ENCODE results near the gene DBH. TPM values are rescaled to one million over a fixed set of nuclear protein-coding genes. Genes with fewer than 3 reads are reported as not detected.

Gene DBH
- polyA plus RNA-seq, 3 donors, result not detected

DNA sequence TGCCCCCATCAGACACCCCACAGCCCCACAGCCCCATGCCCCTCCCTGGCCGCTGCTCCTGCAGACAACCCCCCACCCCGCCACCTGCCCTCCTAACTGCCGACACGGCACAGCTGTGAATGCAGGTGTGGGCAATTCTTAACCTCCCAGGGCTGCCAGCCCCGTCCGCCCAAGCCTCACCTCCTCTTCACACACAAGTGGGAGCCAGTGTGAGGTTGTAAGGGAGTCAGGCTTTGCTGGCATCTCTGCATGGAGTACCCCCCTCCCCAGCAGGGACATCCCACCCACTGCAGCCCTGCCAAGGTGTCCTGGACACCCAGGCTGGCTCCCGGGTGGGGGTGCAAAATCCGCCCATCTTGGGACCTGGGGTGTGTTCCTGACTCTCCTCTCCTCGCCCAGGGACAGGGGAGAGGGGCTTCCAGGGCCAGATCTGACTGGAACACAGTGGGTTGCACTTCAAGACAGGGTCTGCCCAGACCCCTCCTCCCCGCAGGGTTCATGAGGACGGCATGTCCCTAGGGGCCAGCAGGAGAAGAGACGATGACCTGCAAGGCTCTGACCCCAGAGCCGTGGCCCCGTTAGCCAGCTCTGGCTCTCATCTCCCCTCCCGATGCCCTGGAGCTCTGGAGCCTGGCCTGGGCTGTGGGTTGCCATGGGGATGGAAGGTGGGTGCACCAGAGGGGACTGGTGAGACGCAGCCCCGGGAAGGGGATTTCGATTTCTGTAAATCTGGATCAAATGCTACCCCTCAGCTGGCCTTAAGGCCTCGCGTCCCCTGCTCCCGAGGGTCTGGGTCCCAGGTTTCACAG lies 67.6 kb downstream of the DBH start:
- H3K4me1 Mint-ChIP-seq, result peaks cover 5% of the 10 kb centered on the region
- H3K4me3 Mint-ChIP-seq, result no peak overlapping the region
- Histone ChIP-seq H3K9me3 (replicated peaks in 1 of 2; ENCODE audit: control insufficient read depth in 1 of 2, insufficient read depth in 1 of 2, low read length in 2 of 2) (no peaks in the 10 kb centered on the region), H2AFZ (ENCODE audit: insufficient read depth, low read depth, low read length, poor library complexity, severe bottlenecking) (no peak overlapping the region), H3K9ac (ENCODE audit: insufficient read depth, low read length, poor library complexity, severe bottlenecking) (no peak overlapping the region), H3K27me3 (ENCODE audit: control insufficient read depth in 2 of 2, insufficient read depth in 2 of 2, low read length in 2 of 2) (peaks cover 0 to 24% of the 10 kb centered on the region in 2 donors), H3K4me1 (ENCODE audit: control insufficient read depth in 1 of 2, insufficient read depth in 2 of 2, low read length in 2 of 2) (peaks cover 9 to 12% of the 10 kb centered on the region in 2 donors), H3K27ac (ENCODE audit: low read depth in 1 of 2, low read length in 2 of 2) (no peak overlapping the region), H3K4me2 (replicated peaks; ENCODE audit: extremely low read depth, low read length, poor library complexity, severe bottlenecking) (no peak overlapping the region), H4K20me1 (ENCODE audit: insufficient read depth, low read length) (no peaks in the 10 kb centered on the region), H3K36me3 (replicated peaks in 1 of 2; ENCODE audit: control insufficient read depth in 1 of 2, insufficient read depth in 2 of 2, low read length in 2 of 2) (no peaks in the 10 kb centered on the region), H3K79me2 (ENCODE audit: insufficient read depth, low read length) (no peaks in the 10 kb centered on the region), H3K4me3 (replicated peaks in 1 of 3; ENCODE audit: low read depth in 2 of 3, low read length in 3 of 3) (no peak overlapping the region)
- H3K9me3 Mint-ChIP-seq, result peaks cover 0 to 3% (median 0%) of the 10 kb centered on the region in 7 donors
- H3K36me3 Mint-ChIP-seq, result no peaks in the 10 kb centered on the region
- H3K27ac Mint-ChIP-seq, result no peak overlapping the region
- peaks cover 21 to 41% (median 26%) of the 10 kb centered on the region in 3 donors for H3K27me3 Mint-ChIP-seq (ENCODE audit: low read depth in 3 of 3)
- DNase-seq, result no peak
- intact Hi-C loops (cut with micrococcal nuclease), result no loop called here
- 95% methylated on average over 12 of the region's 21 CpGs for WGBS (ENCODE audit: insufficient coverage)
- TF ChIP-seq, protein P1, sequence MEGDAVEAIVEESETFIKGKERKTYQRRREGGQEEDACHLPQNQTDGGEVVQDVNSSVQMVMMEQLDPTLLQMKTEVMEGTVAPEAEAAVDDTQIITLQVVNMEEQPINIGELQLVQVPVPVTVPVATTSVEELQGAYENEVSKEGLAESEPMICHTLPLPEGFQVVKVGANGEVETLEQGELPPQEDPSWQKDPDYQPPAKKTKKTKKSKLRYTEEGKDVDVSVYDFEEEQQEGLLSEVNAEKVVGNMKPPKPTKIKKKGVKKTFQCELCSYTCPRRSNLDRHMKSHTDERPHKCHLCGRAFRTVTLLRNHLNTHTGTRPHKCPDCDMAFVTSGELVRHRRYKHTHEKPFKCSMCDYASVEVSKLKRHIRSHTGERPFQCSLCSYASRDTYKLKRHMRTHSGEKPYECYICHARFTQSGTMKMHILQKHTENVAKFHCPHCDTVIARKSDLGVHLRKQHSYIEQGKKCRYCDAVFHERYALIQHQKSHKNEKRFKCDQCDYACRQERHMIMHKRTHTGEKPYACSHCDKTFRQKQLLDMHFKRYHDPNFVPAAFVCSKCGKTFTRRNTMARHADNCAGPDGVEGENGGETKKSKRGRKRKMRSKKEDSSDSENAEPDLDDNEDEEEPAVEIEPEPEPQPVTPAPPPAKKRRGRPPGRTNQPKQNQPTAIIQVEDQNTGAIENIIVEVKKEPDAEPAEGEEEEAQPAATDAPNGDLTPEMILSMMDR (IDR thresholded peaks at IDR 0.05), result no peak

DNA sequence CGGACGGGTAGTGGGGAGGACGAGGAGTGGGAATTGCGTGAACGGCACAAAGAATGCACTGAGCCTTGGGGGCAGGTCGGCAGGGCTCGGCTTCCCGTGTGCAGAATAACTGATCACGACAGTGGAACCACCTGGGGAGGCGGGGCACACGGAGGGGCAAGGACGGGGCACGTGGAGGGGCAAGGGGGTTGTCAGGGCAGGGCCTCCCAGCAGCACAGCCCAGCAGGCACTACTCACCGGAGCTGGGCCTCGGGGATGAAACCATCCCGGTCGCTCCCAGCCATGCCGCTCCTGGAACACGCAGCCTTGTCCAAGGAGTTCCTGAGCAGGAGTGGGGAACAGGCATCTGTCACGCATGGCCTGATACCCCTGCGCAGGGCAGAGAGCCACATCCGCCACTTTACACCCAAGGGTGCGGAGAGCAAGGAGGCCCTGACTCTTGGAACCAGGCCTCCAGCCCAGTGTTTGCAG lies 68.6 kb downstream of the DBH start:
- WGBS (ENCODE audit: insufficient coverage), result 97% methylated on average over 23 of the region's 23 CpGs
- peaks cover 0 to 24% of the 10 kb centered on the region in 2 donors for H3K27me3 ChIP-seq (ENCODE audit: control insufficient read depth in 2 of 2, insufficient read depth in 2 of 2, low read length in 2 of 2)
- no peaks in the 10 kb centered on the region for H3K79me2 ChIP-seq (ENCODE audit: insufficient read depth, low read length)
- H3K4me2 ChIP-seq (replicated peaks; ENCODE audit: extremely low read depth, low read length, poor library complexity, severe bottlenecking), result no peak overlapping the region
- Mint-ChIP-seq H3K27me3 (ENCODE audit: low read depth in 3 of 3) (peaks cover 21 to 37% (median 26%) of the 10 kb centered on the region in 3 donors), H3K4me1 (peaks cover 5% of the 10 kb centered on the region), H3K4me3 (no peak overlapping the region), H3K9me3 (peaks cover 0 to 3% (median 0%) of the 10 kb centered on the region in 7 donors), H3K27ac (no peak overlapping the region), H3K36me3 (no peaks in the 10 kb centered on the region)
- H3K27ac ChIP-seq (ENCODE audit: low read depth in 1 of 2, low read length in 2 of 2), result no peak overlapping the region
- no peak overlapping the region for H2AFZ ChIP-seq (ENCODE audit: insufficient read depth, low read depth, low read length, poor library complexity, severe bottlenecking)
- H3K4me3 ChIP-seq (replicated peaks in 1 of 3; ENCODE audit: low read depth in 2 of 3, low read length in 3 of 3), result no peak overlapping the region
- no peak for DNase-seq
- H3K9me3 ChIP-seq (replicated peaks in 1 of 2; ENCODE audit: control insufficient read depth in 1 of 2, insufficient read depth in 1 of 2, low read length in 2 of 2), result no peaks in the 10 kb centered on the region
- intact Hi-C loops (cut with micrococcal nuclease), result no loop called here
- H3K36me3 ChIP-seq (replicated peaks in 1 of 2; ENCODE audit: control insufficient read depth in 1 of 2, insufficient read depth in 2 of 2, low read length in 2 of 2), result no peaks in the 10 kb centered on the region
- H4K20me1 ChIP-seq (ENCODE audit: insufficient read depth, low read length), result no peaks in the 10 kb centered on the region
- TF ChIP-seq, protein P1 (IDR thresholded peaks at IDR 0.05), result no peak
- no peak overlapping the region for H3K9ac ChIP-seq (ENCODE audit: insufficient read depth, low read length, poor library complexity, severe bottlenecking)
- peaks cover 9 to 12% of the 10 kb centered on the region in 2 donors for H3K4me1 ChIP-seq (ENCODE audit: control insufficient read depth in 1 of 2, insufficient read depth in 2 of 2, low read length in 2 of 2)

Data from CD14-positive monocyte (primary cell).